CD14-positive monocyte (primary cell): Measurements from ENCODE around the gene TARS3. TPM values are rescaled to one million over a fixed set of nuclear protein-coding genes. Genes with fewer than 3 reads are reported as not detected.
"Not testable (repeated sequence)": the region's sequence is repeated elsewhere in the genome, so short reads cannot be mapped to it uniquely, and the experiment has no call there.

Experiments used
- DNase-seq, 3 donors: peaks; one replicate each; pipeline ENCODE4 v3.0.0-alpha.2; 2011 to 2022
- H2AFZ ChIP-seq: 2 replicates; pipeline ENCODE4 v1.6.0; 2012; ENCODE audit warnings: mild to moderate bottlenecking, low read depth, low read length, inconsistent platforms; ENCODE audit not compliant: insufficient read depth, poor library complexity, severe bottlenecking
- H3K27ac ChIP-seq, 2 donors: 1 replicate in 1 of 2; 2 replicates in 1 of 2; pipeline ENCODE4 v1.5.1; 2012 to 2013; ENCODE audit warnings: low read length in 2 of 2, control low read depth in 1 of 2, inconsistent platforms in 1 of 2, low read depth in 1 of 2, mild to moderate bottlenecking in 1 of 2
- H3K27me3 ChIP-seq, 2 donors: one replicate each; pipeline versions ENCODE4 v1.6.0 to v1.6.1; 2011 to 2013; ENCODE audit warnings: low read length in 2 of 2; ENCODE audit not compliant: control insufficient read depth in 2 of 2, insufficient read depth in 2 of 2
- H3K36me3 ChIP-seq, 2 donors: replicated peaks in 1 of 2; 1 replicate in 1 of 2; 2 replicates in 1 of 2; pipeline versions ENCODE4 v1.5.1 to v1.6.1; 2012 to 2013; ENCODE audit warnings: low read length in 2 of 2, control low read depth in 1 of 2, inconsistent platforms in 1 of 2, mild to moderate bottlenecking in 1 of 2; ENCODE audit not compliant: insufficient read depth in 2 of 2, control insufficient read depth in 1 of 2
- H3K4me1 ChIP-seq, 2 donors: 1 replicate in 1 of 2; 2 replicates in 1 of 2; pipeline versions ENCODE4 v1.5.1 to v1.6.1; 2012 to 2013; ENCODE audit warnings: low read length in 2 of 2, control low read depth in 1 of 2, inconsistent platforms in 1 of 2, mild to moderate bottlenecking in 1 of 2, moderate library complexity in 1 of 2; ENCODE audit not compliant: insufficient read depth in 2 of 2, control insufficient read depth in 1 of 2
- H3K4me2 ChIP-seq: replicated peaks from 2 replicates; pipeline ENCODE3; 2012; ENCODE audit warnings: low read length, moderate library complexity, mild to moderate bottlenecking; ENCODE audit not compliant: poor library complexity, severe bottlenecking; ENCODE audit errors: extremely low read depth
- H3K4me3 ChIP-seq, 3 experiments: fragments of 200-600 bp in 1 of 3; sonication (generic) in 1 of 3; replicated peaks in 1 of 3; 1 replicate in 2 of 3; 2 replicates in 1 of 3; pipeline ENCODE4 v1.5.1; 2011 to 2013; ENCODE audit warnings: low read length in 3 of 3, mild to moderate bottlenecking in 3 of 3, control low read depth in 2 of 3, low read depth in 2 of 3, inconsistent platforms in 1 of 3, moderate library complexity in 1 of 3
- H3K79me2 ChIP-seq: 2 replicates; pipeline ENCODE4 v1.6.0; 2012; ENCODE audit warnings: mild to moderate bottlenecking, control low read depth, inconsistent platforms, low read length, moderate library complexity; ENCODE audit not compliant: insufficient read depth
- H3K9ac ChIP-seq: 2 replicates; pipeline ENCODE4 v1.6.0; 2017; ENCODE audit warnings: low read length, mild to moderate bottlenecking; ENCODE audit not compliant: insufficient read depth, poor library complexity, severe bottlenecking
- H3K9me3 ChIP-seq, 2 donors: replicated peaks in 1 of 2; 1 replicate in 1 of 2; 2 replicates in 1 of 2; pipeline versions ENCODE4 v1.5.1 to v1.6.1; 2012 to 2013; ENCODE audit warnings: low read length in 2 of 2, control low read depth in 1 of 2; ENCODE audit not compliant: control insufficient read depth in 1 of 2, insufficient read depth in 1 of 2
- H4K20me1 ChIP-seq: 2 replicates; pipeline ENCODE4 v1.6.0; 2012; ENCODE audit warnings: mild to moderate bottlenecking, low read length, control low read depth, moderate library complexity; ENCODE audit not compliant: insufficient read depth
- H3K27ac Mint-ChIP-seq, 7 donors: one replicate each; pipeline ENCODE4 v1.8.0; 2020; ENCODE audit warnings: mild to moderate bottlenecking in 7 of 7, mixed read lengths in 7 of 7, moderate library complexity in 6 of 7, inconsistent platforms in 2 of 7
- H3K27me3 Mint-ChIP-seq, 3 donors: one replicate each; pipeline ENCODE4 v1.8.0; 2021 to 2022; ENCODE audit warnings: low read depth in 3 of 3, mild to moderate bottlenecking in 3 of 3, mixed read lengths in 3 of 3, moderate library complexity in 3 of 3, inconsistent platforms in 1 of 3
- H3K36me3 Mint-ChIP-seq, 2 donors: one replicate each; pipeline ENCODE4 v1.8.0; 2020; ENCODE audit warnings: mixed read lengths in 2 of 2, inconsistent platforms in 1 of 2, mild to moderate bottlenecking in 1 of 2
- H3K4me1 Mint-ChIP-seq: one replicate; pipeline ENCODE4 v1.8.0; 2020; ENCODE audit warnings: mild to moderate bottlenecking, mixed read lengths
- H3K4me3 Mint-ChIP-seq, 2 donors: one replicate each; pipeline ENCODE4 v1.8.0; 2020; ENCODE audit warnings: mild to moderate bottlenecking in 2 of 2, mixed read lengths in 2 of 2, moderate library complexity in 1 of 2
- H3K9me3 Mint-ChIP-seq, 7 donors: one replicate each; pipeline ENCODE4 v1.8.0; 2020 to 2022; ENCODE audit warnings: mixed read lengths in 7 of 7, mild to moderate bottlenecking in 6 of 7, moderate library complexity in 6 of 7, inconsistent platforms in 2 of 7
- WGBS: methylation state at CpG from one replicate; pipeline ENCODE4 v1.1.5; 2013; ENCODE audit warnings: missing lambda C conversion rate; ENCODE audit not compliant: insufficient coverage; 5-methylcytosine and 5-hydroxymethylcytosine counted together
- intact Hi-C, 2 donors: fragments of 100-400 bp; cut with micrococcal nuclease; formaldehyde crosslinking; loops; one replicate each; pipeline versions ENCODE4 v1.15.0 to v1.15.1; 2023
- polyA plus RNA-seq, 3 donors: library from polyadenylated mRNA; depleted of rRNA in 1 of 3; unstranded in 2 of 3; stranded (reverse) in 1 of 3; fragments of 300-500 nt in 2 of 3; fragments of >200 nt in 1 of 3; fragmentation: Illumina TruSeq in 2 of 3; gene quantifications; 1 replicate in 2 of 3; 2 replicates in 1 of 3; pipeline ENCODE4 v1.2.3, GENCODE V29; 2012 to 2021
- TF ChIP-seq, protein P1 (sequence below): fragments of 200-600 bp; IDR thresholded peaks from one replicate; pipeline ENCODE4 v1.8.0; 2022; ENCODE audit warnings: antibody characterized with exemption, mild to moderate bottlenecking

The TARS3 gene
- polyA plus RNA-seq, 3 donors: 1.3 to 2.4 (median 1.8) TPM

DNA sequence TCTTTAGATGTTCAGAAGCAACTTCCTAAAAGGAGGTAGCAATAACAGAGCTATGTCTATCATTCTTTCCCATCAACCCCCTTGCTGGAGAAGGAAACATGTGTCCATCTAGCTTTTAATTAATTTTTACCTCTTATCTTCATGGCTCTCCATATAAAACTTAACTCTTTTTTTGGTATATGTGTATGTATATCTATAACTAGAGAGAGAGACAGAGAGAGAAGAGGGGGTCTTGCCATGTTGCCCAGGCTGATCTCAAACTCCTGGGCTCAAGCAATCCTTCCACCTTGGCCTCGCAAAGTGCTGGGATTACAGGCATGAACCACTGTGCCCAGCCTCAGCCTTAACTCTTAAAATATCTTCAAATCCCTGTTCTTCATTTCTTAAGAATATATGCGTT is 10.6 kb upstream of the TARS3 start:
- 100% methylated on average over 1 of the region's 2 CpGs for WGBS

DNA sequence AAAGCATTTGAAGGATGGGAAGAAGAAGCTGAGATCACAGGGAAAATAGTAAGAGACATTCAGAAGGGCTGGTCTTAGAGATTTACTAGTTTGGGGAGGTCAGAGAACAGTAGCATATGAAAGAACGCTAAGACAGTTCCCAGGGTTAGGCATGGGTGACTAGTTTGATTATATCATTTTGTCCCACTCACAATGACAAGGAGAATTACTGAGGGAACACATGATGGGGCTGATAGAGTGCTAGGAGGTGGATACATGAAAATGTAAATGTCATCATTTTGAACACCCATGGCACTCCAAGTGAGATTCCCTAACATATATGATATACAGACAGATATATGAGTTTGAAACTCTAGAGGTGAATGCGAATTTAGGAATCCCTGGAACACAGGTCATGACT is 9.3 kb upstream of the TARS3 start:
- no peaks in the 10 kb centered on the region for H3K4me1 Mint-ChIP-seq

More for the DNA sequence above, 10.6 kb upstream of the TARS3 start:
- H3K4me2 ChIP-seq, H3K4me3 Mint-ChIP-seq, H3K27me3 ChIP-seq, H3K4me1 ChIP-seq, H3K4me3 ChIP-seq, DNase-seq, H2AFZ ChIP-seq, H3K27ac Mint-ChIP-seq, H3K36me3 ChIP-seq, H3K9ac ChIP-seq, H3K9me3 ChIP-seq, H3K79me2 ChIP-seq, H4K20me1 ChIP-seq, H3K9me3 Mint-ChIP-seq, H3K36me3 Mint-ChIP-seq, intact Hi-C loops, H3K27me3 Mint-ChIP-seq, H3K27ac ChIP-seq, H3K4me1 Mint-ChIP-seq: not testable (repeated sequence)

More for the DNA sequence above, 9.3 kb upstream of the TARS3 start:
- Mint-ChIP-seq H3K9me3 (no peaks in the 10 kb centered on the region), H3K4me3 (no peak overlapping the region), H3K27me3 (peaks cover 0 to 1% (median 0%) of the 10 kb centered on the region in 3 donors), H3K27ac (no peak overlapping the region), H3K36me3 (no peaks in the 10 kb centered on the region)
- 100% methylated on average over 1 of the region's 2 CpGs for WGBS
- Histone ChIP-seq H3K4me3 (no peak overlapping the region), H3K27ac (no peak overlapping the region), H3K36me3 (no peaks in the 10 kb centered on the region), H3K4me1 (no peaks in the 10 kb centered on the region), H2AFZ (no peak overlapping the region), H3K4me2 (no peak overlapping the region), H3K27me3 (no peaks in the 10 kb centered on the region), H4K20me1 (no peaks in the 10 kb centered on the region), H3K79me2 (no peaks in the 10 kb centered on the region), H3K9ac (no peak overlapping the region), H3K9me3 (no peaks in the 10 kb centered on the region)
- TF ChIP-seq, protein P1, sequence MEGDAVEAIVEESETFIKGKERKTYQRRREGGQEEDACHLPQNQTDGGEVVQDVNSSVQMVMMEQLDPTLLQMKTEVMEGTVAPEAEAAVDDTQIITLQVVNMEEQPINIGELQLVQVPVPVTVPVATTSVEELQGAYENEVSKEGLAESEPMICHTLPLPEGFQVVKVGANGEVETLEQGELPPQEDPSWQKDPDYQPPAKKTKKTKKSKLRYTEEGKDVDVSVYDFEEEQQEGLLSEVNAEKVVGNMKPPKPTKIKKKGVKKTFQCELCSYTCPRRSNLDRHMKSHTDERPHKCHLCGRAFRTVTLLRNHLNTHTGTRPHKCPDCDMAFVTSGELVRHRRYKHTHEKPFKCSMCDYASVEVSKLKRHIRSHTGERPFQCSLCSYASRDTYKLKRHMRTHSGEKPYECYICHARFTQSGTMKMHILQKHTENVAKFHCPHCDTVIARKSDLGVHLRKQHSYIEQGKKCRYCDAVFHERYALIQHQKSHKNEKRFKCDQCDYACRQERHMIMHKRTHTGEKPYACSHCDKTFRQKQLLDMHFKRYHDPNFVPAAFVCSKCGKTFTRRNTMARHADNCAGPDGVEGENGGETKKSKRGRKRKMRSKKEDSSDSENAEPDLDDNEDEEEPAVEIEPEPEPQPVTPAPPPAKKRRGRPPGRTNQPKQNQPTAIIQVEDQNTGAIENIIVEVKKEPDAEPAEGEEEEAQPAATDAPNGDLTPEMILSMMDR: no peak
- intact Hi-C loops: no loop called here
- DNase-seq: no peak
